ENCODE measurements around the gene JPH3.

DNA sequence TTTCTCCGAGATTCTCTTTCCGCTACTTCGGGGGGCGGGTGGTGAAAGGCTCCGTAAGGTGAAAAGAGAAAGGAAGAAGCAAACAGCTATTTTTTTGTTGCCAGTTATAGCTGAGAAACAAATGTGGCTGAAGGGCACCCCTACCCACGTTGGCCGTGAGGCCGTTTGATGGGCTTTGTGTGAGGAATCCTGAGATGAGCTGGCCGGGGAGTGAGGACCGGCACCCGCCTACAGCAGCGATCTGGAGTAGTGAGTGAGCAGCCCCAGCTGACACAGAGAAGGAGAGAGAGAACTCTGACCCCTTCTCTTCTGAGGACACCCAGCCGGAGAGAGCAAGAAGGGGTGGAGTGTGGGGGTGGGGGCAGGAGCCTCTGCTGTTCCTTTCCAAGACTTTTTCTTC lies 5.6 kb downstream of the JPH3 start:
- TF ChIP-seq, protein P1, sequence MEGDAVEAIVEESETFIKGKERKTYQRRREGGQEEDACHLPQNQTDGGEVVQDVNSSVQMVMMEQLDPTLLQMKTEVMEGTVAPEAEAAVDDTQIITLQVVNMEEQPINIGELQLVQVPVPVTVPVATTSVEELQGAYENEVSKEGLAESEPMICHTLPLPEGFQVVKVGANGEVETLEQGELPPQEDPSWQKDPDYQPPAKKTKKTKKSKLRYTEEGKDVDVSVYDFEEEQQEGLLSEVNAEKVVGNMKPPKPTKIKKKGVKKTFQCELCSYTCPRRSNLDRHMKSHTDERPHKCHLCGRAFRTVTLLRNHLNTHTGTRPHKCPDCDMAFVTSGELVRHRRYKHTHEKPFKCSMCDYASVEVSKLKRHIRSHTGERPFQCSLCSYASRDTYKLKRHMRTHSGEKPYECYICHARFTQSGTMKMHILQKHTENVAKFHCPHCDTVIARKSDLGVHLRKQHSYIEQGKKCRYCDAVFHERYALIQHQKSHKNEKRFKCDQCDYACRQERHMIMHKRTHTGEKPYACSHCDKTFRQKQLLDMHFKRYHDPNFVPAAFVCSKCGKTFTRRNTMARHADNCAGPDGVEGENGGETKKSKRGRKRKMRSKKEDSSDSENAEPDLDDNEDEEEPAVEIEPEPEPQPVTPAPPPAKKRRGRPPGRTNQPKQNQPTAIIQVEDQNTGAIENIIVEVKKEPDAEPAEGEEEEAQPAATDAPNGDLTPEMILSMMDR (IDR thresholded peaks at IDR 0.05; ENCODE audit: poor library complexity): no peak
- TF ChIP-seq EZH2 (IDR thresholded peaks at IDR 0.05; ENCODE audit: borderline replicate concordance): no peak
